ENCODE data around the gene SLC1A4. TPM values are rescaled to one million over a fixed set of nuclear protein-coding genes. Genes with fewer than 3 reads are reported as not detected.
A peak's percentile ranks its signal among the peaks of the same experiment; 100 is the strongest.

Gene SLC1A4
- total and polyA plus RNA-seq, 3 donors from 2014 or later = 14.3 to 28.5 (median 17.8) TPM

- intact Hi-C loops (cut with DNase I; ENCODE audit: low total_unique reads) = no loop called here
- Histone ChIP-seq H3K9me3 (no peaks in the 10 kb centered on the region), H3K36me3 (ENCODE audit: low read depth, missing control alignments) (no peaks in the 10 kb centered on the region), H3K4me3 (no peak overlapping the region), H3K4me1 (peaks cover 30% of the 10 kb centered on the region), H3K27me3 (no peaks in the 10 kb centered on the region), H3K27ac (peak overlapping the region in 1 of 2 donors; percentile 73)
- DNase-seq = no peak
- WGBS, 2 donors = 76 to 80% methylated on average over 4 to 6 of the region's 6 CpGs
- TF ChIP-seq CTCF (IDR thresholded peaks at IDR 0.05) (no peak), POLR2A (IDR thresholded peaks at IDR 0.05) (no peak)
Measured at GRCh38 chr2:65070856-65071255, 81.7 kb downstream of the SLC1A4 start.

- Histone ChIP-seq H3K27ac (no peak overlapping the region), H3K27me3 (no peaks in the 10 kb centered on the region), H3K9me3 (no peaks in the 10 kb centered on the region), H3K36me3 (ENCODE audit: low read depth, missing control alignments) (no peaks in the 10 kb centered on the region), H3K4me3 (no peak overlapping the region), H3K4me1 (peaks cover 35% of the 10 kb centered on the region)
- TF ChIP-seq POLR2A (IDR thresholded peaks at IDR 0.05) = no peak
- peak in 1 of 3 experiments; percentile 7 for TF ChIP-seq CTCF (IDR thresholded peaks at IDR 0.05)
- 64 to 69% methylated on average over 3 to 14 of the region's 14 CpGs for WGBS, 2 donors
- intact Hi-C loops (cut with DNase I; ENCODE audit: low total_unique reads) = loop anchor here (2.0 kb wide), 1 partner anchor 53 kb away; no protein-coding TSS in a partner anchor
- peak; percentile 44 for DNase-seq
Measured at GRCh38 chr2:65071499-65072180, 82.4 kb downstream of the SLC1A4 start.

GRCh38 chr2:65072181-65072970 is 83.2 kb downstream of the SLC1A4 start:
- no peak for DNase-seq
- Histone ChIP-seq H3K27ac (no peak overlapping the region), H3K4me1 (peaks cover 35% of the 10 kb centered on the region), H3K27me3 (no peaks in the 10 kb centered on the region), H3K9me3 (no peaks in the 10 kb centered on the region), H3K4me3 (no peak overlapping the region), H3K36me3 (ENCODE audit: low read depth, missing control alignments) (no peaks in the 10 kb centered on the region)
- intact Hi-C loops (cut with DNase I; ENCODE audit: low total_unique reads) = loop anchor here (2.0 kb wide), 1 partner anchor 52 kb away; no protein-coding TSS in a partner anchor
- TF ChIP-seq POLR2A (IDR thresholded peaks at IDR 0.05) (no peak), CTCF (IDR thresholded peaks at IDR 0.05) (no peak)
- WGBS, 2 donors = 92 to 94% methylated on average over 14 to 20 of the region's 20 CpGs

Small RNA genes lying within 50 kb of the gene (small RNA-seq; reads per million reads assigned to genes)
- 0 reads per million in 2 donors for gene RNU6-548P

Other genes starting within 250 kb of the SLC1A4 start
- 10 to 100 TPM; 25.9 to 28.2 TPM for gene CEP68, start 67.0 kb downstream of the SLC1A4 start, total RNA-seq
- 13.3 TPM for gene CEP68, start 67.0 kb downstream of the SLC1A4 start, polyA plus RNA-seq (ENCODE audit: insufficient read depth, low read depth, low replicate concordance)
- gene RAB1A, start 140.7 kb downstream of the SLC1A4 start, total RNA-seq = 100 to 1,000 TPM in 1 of 2 donors, 10 to 100 TPM in 1; 82.0 to 113 TPM
- gene RAB1A, start 140.7 kb downstream of the SLC1A4 start, polyA plus RNA-seq (ENCODE audit: insufficient read depth, low read depth, low replicate concordance) = 154 TPM
- 10 to 100 TPM; 49.2 to 56.6 TPM for gene ACTR2, start 238.4 kb downstream of the SLC1A4 start, total RNA-seq
- gene ACTR2, start 238.4 kb downstream of the SLC1A4 start, polyA plus RNA-seq (ENCODE audit: insufficient read depth, low read depth, low replicate concordance) = 80.1 TPM

Measured in testis (tissue), 3 donors.